OCI-LY7 (cell line): ENCODE measurements around the gene CFB. TPM values are rescaled to one million over a fixed set of nuclear protein-coding genes. Genes with fewer than 3 reads are reported as not detected.

Source experiments
- BruUV-seq: library from RNA; stranded (reverse); fragments of 400-500 nt; replicated peaks from 2 replicates; lab custom pipeline; 2021; lab: Mats Ljungman, UMichigan
- CTCF ChIA-PET: fragments of 300-600 bp; sonication (Branson Sonifier 250); formaldehyde crosslinking; loops from one replicate; lab custom pipeline; 2022; ENCODE audit warnings: antibody characterized with exemption; ENCODE audit not compliant: unreplicated experiment; lab: Charles Lee
- POLR2A ChIA-PET: fragments of 300-600 bp; sonication (Branson Sonifier 250); formaldehyde crosslinking; loops from one replicate; lab custom pipeline; 2022; ENCODE audit warnings: antibody characterized with exemption; lab: Charles Lee
- DNase-seq: peaks from one replicate; pipeline ENCODE4 v3.0.0-alpha.2; 2015; ENCODE audit warnings: low spot score
- H2AFZ ChIP-seq: fragments of 200-600 bp; sonication (generic), shearing (Covaris generic); 2 replicates; pipeline ENCODE4 v1.6.1; 2014; ENCODE audit warnings: mild to moderate bottlenecking, antibody characterized with exemption, low read length, moderate library complexity
- H3K27ac ChIP-seq: fragments of 200-600 bp; sonication (generic); 2 replicates; pipeline ENCODE4 v1.5.1; 2014; ENCODE audit warnings: mixed run types, low read depth, mild to moderate bottlenecking, moderate library complexity, low read length, inconsistent platforms; ENCODE audit not compliant: poor library complexity, severe bottlenecking
- H3K36me3 ChIP-seq: fragments of 200-600 bp; sonication (generic); 2 replicates; pipeline ENCODE4 v1.6.1; 2014; ENCODE audit warnings: mild to moderate bottlenecking, antibody characterized with exemption, low read length, moderate library complexity, mixed read lengths; ENCODE audit not compliant: insufficient read depth
- H3K4me1 ChIP-seq: fragments of 200-600 bp; sonication (generic); 2 replicates; pipeline ENCODE4 v1.5.1; 2014; ENCODE audit warnings: mild to moderate bottlenecking, low read length; ENCODE audit not compliant: insufficient read depth, poor library complexity, severe bottlenecking
- H3K4me2 ChIP-seq: fragments of 200-600 bp; sonication (generic); 2 replicates; pipeline ENCODE4 v1.6.1; 2014; ENCODE audit warnings: mild to moderate bottlenecking, low read length
- H3K4me3 ChIP-seq: fragments of 200-600 bp; sonication (generic); 2 replicates; pipeline ENCODE4 v1.5.1; 2014; ENCODE audit warnings: mild to moderate bottlenecking, low read depth, low read length; ENCODE audit not compliant: poor library complexity, severe bottlenecking
- H3K79me2 ChIP-seq: fragments of 200-600 bp; sonication (generic); 2 replicates; pipeline ENCODE4 v1.6.1; 2016; ENCODE audit warnings: low read depth, mild to moderate bottlenecking, low read length, moderate library complexity, mixed read lengths; ENCODE audit not compliant: insufficient read depth
- H3K9me2 ChIP-seq: fragments of 200-600 bp; sonication (generic); 2 replicates; pipeline ENCODE4 v1.6.1; 2016; ENCODE audit warnings: mild to moderate bottlenecking, low read length, mixed read lengths; ENCODE audit not compliant: insufficient read depth
- H3K9me3 ChIP-seq: fragments of 200-600 bp; sonication (generic); 2 replicates; pipeline ENCODE4 v1.6.1; 2014; ENCODE audit warnings: mild to moderate bottlenecking, mixed run types, low read length, mixed read lengths
- H4K20me1 ChIP-seq: fragments of 200-600 bp; sonication (generic); 2 replicates; pipeline ENCODE4 v1.6.1; 2014; ENCODE audit warnings: mild to moderate bottlenecking, antibody characterized with exemption, low read length, moderate library complexity, mixed read lengths; ENCODE audit not compliant: insufficient read depth
- CTCF ChIP-seq: fragments of 200-600 bp; sonication (generic); conservative IDR thresholded peaks from 2 replicates; pipeline ENCODE4 v1.5.1; 2014; ENCODE audit warnings: mild to moderate bottlenecking, antibody characterized with exemption, low read length, moderate library complexity, mixed read lengths
- EZH2phosphoT487 ChIP-seq: fragments of 200-600 bp; sonication (generic); IDR thresholded peaks from 2 replicates; pipeline ENCODE4 v1.6.1; 2018; ENCODE audit warnings: low read depth, borderline replicate concordance, mild to moderate bottlenecking, mixed run types, antibody characterized with exemption, low read length, moderate library complexity, mixed read lengths
- intact Hi-C: fragments of 100-400 bp; cut with micrococcal nuclease; formaldehyde crosslinking; loops from one replicate; pipeline ENCODE4 v1.10.0; 2022; ENCODE audit not compliant: unreplicated experiment
- total RNA-seq, 2 experiments: library from RNA; depleted of rRNA in 1 of 2; stranded (reverse); fragments of >200 nt in 1 of 2; shearing (Covaris generic) in 1 of 2; gene quantifications; 2 replicates each; pipeline ENCODE4 v1.2.3, GENCODE V29; 2014 to 2022

The CFB gene
- total RNA-seq, 2 experiments from 2014 or later: 1.1 to 1.2 TPM

- Histone ChIP-seq H3K9me2 (no peaks in the 10 kb centered on the region), H2AFZ (no peak overlapping the region), H3K4me1 (peaks cover 18% of the 10 kb centered on the region), H3K27ac (no peak overlapping the region), H4K20me1 (no peaks in the 10 kb centered on the region), H3K9me3 (no peaks in the 10 kb centered on the region), H3K79me2 (peaks cover 21% of the 10 kb centered on the region; the same call in 1 of the 2 replicates), H3K4me3 (no peak overlapping the region), H3K4me2 (no peak overlapping the region), H3K36me3 (peaks cover 53% of the 10 kb centered on the region)
- ChIA-PET POLR2A (interaction anchor here (3.3 kb wide), 1 partner anchor 14 kb away, joined by 26 read pairs; the partner anchor contains the start of gene DXO), CTCF (no interaction called here)
- intact Hi-C loops: loop anchor here (5.0 to 10.0 kb wide), 2 partner anchors 124 to 252 kb away; partner anchors contain the start of genes ABHD16A and LY6G6F
- TF ChIP-seq CTCF (no peak), EZH2phosphoT487 (no peak)
- no peak for DNase-seq
- no TSS peak for BruUV-seq
Measured at GRCh38 chr6:31956796-31957195, 10.9 kb downstream of the CFB start.

DNA sequence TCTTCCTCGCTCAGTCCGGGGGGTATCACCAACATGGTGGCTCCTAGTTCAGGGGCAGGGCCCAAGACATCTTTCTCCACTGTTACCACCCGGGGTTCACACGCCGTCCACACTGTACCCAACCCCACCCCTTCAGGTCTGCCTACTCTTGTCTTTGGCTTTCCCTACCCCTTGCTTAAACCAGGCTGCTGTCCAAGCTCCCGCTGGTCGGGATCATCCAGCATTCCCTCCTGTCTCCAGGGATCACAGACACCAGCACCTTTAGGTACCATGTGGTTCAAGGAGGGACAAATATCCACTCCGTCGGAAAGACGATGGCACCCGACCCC, 12.5 kb downstream of the CFB start:
- H3K4me3 ChIP-seq: peak overlapping the region; percentile 97
- H4K20me1 ChIP-seq: no peaks in the 10 kb centered on the region
- no peak for DNase-seq
- intact Hi-C loops: loop anchor here (5.0 to 10.0 kb wide), 2 partner anchors 126 to 254 kb away; partner anchors contain the start of genes ABHD16A and LY6G6F
- TF ChIP-seq EZH2phosphoT487: no peak
- no peak for TF ChIP-seq CTCF
- peak overlapping the region; percentile 81 for H2AFZ ChIP-seq
- H3K9me3 ChIP-seq: no peaks in the 10 kb centered on the region
- ChIA-PET POLR2A (interaction anchor here (0.7 to 3.3 kb wide), 4 partner anchors 13 to 298 kb away, joined by 3 to 26 read pairs (median 4); partner anchors contain the start of genes C6orf47 and DXO), CTCF (no interaction called here)
- no peak overlapping the region for H3K27ac ChIP-seq
- H3K79me2 ChIP-seq: peaks cover 21% of the 10 kb centered on the region; the same call in 1 of the 2 replicates
- H3K4me2 ChIP-seq: peak overlapping the region; percentile 91
- H3K36me3 ChIP-seq: peaks cover 50% of the 10 kb centered on the region
- no TSS peak for BruUV-seq
- no peaks in the 10 kb centered on the region for H3K9me2 ChIP-seq
- H3K4me1 ChIP-seq: peaks cover 18% of the 10 kb centered on the region
